NCI-H1930 (cell line): ENCODE results near the gene USP36.
A peak's percentile ranks its signal among the peaks of the same experiment; 100 is the strongest.
"Not testable (repeated sequence)": the region's sequence is repeated elsewhere in the genome, so short reads cannot be mapped to it uniquely, and the experiment has no call there.

Experiments
- DNase-seq, 2 experiments: peaks; one replicate each; lab custom pipeline; 2025; lab: John Stamatoyannopoulos, UW

The USP36 gene

GRCh38 chr17:78840780-78841611 is at the start of gene USP36:
Gene USP36 (minus strand): TSS chr17:78840814. CDS start chr17:78836363, 4,451 bp downstream.
- DNase-seq = peak; percentile 100

GRCh38 chr17:78890096-78890495 is 49.5 kb upstream of the USP36 start:
- DNase-seq = not testable (repeated sequence)

GRCh38 chr17:78889531-78889930 is 48.9 kb upstream of the USP36 start:
- no peak for DNase-seq

- no peak for DNase-seq
These were observed 48.4 kb upstream of the USP36 start for GRCh38 chr17:78888941-78889518.

- DNase-seq = no peak
These were observed 46.3 kb upstream of the USP36 start for GRCh38 chr17:78886954-78887353.

- no peak for DNase-seq
These were observed 45.3 kb upstream of the USP36 start for GRCh38 chr17:78885956-78886355.

GRCh38 chr17:78884876-78885667 is 44.5 kb upstream of the USP36 start:
- no peak for DNase-seq

- no peak for DNase-seq
These were observed 43.7 kb upstream of the USP36 start for GRCh38 chr17:78884148-78884825.

- no peak for DNase-seq
These were observed 43.0 kb upstream of the USP36 start for GRCh38 chr17:78883533-78884131.

- DNase-seq = no peak
These were observed 42.5 kb upstream of the USP36 start for GRCh38 chr17:78883089-78883532.

GRCh38 chr17:78882540-78883088 is 42.0 kb upstream of the USP36 start:
- no peak for DNase-seq

- DNase-seq = no peak
These were observed 39.1 kb upstream of the USP36 start for GRCh38 chr17:78879635-78880186.

- no peak for DNase-seq
These were observed 38.4 kb upstream of the USP36 start for GRCh38 chr17:78878871-78879527.

- DNase-seq = no peak
These were observed 37.6 kb upstream of the USP36 start for GRCh38 chr17:78878261-78878660.

- not testable (repeated sequence) for DNase-seq
These were observed 36.4 kb upstream of the USP36 start for GRCh38 chr17:78876954-78877517.

GRCh38 chr17:78876094-78876597 is 35.5 kb upstream of the USP36 start:
- no peak for DNase-seq

- no peak for DNase-seq
These were observed 34.9 kb upstream of the USP36 start for GRCh38 chr17:78875363-78876093.

- DNase-seq = no peak
These were observed 33.1 kb upstream of the USP36 start for GRCh38 chr17:78873519-78874340.
